Smooth muscle cell of the brain vasculature (primary cell): ENCODE measurements around the gene BMS1.
"Not testable (repeated sequence)": the region's sequence is repeated elsewhere in the genome, so short reads cannot be mapped to it uniquely, and the experiment has no call there.

Experiments
- DNase-seq: peaks from one replicate; pipeline ENCODE4 v3.0.0-alpha.2; 2012; ENCODE audit warnings: low read depth, low spot score

Gene BMS1, protein sequence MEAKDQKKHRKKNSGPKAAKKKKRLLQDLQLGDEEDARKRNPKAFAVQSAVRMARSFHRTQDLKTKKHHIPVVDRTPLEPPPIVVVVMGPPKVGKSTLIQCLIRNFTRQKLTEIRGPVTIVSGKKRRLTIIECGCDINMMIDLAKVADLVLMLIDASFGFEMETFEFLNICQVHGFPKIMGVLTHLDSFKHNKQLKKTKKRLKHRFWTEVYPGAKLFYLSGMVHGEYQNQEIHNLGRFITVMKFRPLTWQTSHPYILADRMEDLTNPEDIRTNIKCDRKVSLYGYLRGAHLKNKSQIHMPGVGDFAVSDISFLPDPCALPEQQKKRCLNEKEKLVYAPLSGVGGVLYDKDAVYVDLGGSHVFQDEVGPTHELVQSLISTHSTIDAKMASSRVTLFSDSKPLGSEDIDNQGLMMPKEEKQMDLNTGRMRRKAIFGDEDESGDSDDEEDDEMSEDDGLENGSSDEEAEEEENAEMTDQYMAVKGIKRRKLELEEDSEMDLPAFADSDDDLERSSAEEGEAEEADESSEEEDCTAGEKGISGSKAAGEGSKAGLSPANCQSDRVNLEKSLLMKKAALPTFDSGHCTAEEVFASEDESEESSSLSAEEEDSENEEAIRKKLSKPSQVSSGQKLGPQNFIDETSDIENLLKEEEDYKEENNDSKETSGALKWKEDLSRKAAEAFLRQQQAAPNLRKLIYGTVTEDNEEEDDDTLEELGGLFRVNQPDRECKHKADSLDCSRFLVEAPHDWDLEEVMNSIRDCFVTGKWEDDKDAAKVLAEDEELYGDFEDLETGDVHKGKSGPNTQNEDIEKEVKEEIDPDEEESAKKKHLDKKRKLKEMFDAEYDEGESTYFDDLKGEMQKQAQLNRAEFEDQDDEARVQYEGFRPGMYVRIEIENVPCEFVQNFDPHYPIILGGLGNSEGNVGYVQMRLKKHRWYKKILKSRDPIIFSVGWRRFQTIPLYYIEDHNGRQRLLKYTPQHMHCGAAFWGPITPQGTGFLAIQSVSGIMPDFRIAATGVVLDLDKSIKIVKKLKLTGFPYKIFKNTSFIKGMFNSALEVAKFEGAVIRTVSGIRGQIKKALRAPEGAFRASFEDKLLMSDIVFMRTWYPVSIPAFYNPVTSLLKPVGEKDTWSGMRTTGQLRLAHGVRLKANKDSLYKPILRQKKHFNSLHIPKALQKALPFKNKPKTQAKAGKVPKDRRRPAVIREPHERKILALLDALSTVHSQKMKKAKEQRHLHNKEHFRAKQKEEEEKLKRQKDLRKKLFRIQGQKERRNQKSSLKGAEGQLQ

DNA sequence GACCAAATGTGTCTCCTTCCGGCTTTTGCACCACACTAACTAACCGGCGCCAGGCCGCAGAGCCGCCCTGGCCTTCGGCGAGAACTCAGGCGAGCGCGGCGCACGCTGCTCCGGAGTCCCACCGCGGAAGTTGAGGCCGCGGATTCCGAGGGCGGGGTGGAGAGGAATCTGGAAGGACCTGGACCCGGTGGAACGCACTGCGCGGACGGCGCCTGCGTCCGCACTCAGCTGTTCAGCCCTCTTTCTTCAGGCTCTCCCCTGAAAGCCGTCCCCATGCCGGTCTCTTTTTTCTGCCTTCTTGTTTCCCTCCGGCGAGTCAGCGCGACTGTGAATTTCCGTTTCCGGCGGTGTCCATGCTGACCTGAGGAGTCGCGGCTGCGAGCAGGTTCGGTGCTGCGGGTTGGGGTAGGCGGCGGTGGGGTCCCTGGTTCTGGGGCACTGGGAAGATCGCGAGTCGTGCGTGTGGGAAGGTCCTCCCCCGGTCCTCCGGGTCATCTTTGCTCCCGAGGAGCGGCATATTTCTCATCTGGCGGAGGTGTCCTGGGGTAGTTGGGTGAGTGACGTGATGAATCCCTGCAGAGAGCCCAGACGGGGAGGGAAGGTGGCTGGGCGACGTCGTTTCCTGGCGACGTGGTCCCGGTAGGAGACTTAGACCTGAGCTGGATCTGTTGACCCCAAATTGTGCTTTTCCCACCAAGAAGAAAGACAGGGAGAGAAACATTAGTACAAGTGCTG, at the start of gene BMS1:
TSS of gene BMS1 (plus strand) at position 350 of the 735 bp plus-strand sequence. CDS start 1,600 bp downstream, outside the sequence.
- peak; percentile 88 for DNase-seq

DNA sequence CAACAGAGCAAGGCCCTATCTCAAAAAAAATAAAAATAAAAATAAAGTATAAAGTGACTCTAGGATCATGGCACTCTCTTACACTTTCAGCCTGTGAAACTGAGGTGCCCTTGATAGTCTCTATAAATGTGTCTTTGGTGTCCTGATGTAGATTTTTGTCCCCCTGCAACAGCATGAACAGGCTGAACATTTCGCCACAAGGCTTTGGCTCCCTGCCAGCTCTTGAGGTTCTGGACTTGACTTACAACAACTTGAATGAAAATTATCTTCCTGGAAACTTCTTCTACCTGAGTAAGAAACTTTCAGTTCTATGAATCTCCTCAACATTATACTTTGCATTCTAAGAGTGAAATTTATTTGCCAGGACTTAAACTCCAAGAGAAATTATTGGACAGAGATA, 48.1 kb upstream of the BMS1 start:
- DNase-seq: no peak

DNA sequence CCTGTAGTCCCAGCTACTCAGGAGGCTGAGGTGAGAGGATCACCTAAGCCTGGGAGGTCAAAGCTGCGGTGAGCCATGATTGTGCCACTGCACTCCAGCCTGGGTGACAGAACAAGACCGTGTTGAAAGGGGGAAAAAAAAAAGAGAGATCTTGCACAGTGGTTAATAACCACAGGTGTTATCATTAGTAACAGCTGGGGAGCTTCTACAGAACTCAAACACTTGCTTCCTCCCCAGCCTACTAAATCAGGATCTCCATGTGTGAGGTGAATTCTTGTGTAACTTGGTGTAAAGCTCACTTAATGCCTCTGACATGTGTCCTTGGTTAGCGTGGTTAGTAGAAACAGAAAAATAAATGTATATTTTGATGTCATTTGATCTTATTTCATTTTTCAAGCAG, 43.9 kb upstream of the BMS1 start:
- DNase-seq: no peak

DNA sequence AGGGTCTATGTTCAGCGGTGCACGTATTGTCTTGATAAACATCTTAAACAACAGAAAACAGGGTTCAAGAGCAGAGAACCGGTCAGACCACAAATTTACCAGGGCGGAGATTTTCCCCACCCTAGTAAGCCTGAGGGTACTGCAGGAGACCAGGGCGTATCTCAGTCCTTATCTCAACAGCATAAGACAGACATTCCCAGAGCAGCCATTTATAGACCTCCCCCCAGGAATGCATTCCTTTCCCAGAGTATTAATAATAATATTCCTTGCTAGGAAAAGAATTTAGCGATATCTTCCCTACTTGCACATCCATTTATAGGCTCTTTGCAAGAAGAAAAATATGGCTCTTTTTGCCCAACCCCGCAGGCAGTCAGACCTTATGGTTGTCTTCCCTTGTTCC, 41.1 kb upstream of the BMS1 start:
- DNase-seq: not testable (repeated sequence)

DNA sequence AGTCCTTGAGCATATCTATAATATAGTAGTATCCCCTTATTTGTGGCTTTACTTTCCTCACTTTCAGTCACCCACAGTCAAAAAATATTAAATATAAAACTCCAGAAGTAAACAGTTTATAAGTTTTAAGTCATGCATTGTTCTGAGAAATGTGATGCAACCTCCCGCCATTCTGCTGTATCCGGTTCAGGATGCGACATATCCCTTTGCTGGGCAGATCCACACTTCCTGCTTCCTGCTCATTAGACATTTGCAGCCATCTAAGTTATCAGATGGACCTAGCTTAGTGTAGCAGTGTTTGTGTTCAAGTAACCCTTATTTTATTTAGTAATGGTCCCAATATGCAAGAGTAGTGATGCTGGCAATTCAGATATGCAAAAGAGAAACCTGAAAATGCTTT, 38.9 kb upstream of the BMS1 start:
- no peak for DNase-seq

DNA sequence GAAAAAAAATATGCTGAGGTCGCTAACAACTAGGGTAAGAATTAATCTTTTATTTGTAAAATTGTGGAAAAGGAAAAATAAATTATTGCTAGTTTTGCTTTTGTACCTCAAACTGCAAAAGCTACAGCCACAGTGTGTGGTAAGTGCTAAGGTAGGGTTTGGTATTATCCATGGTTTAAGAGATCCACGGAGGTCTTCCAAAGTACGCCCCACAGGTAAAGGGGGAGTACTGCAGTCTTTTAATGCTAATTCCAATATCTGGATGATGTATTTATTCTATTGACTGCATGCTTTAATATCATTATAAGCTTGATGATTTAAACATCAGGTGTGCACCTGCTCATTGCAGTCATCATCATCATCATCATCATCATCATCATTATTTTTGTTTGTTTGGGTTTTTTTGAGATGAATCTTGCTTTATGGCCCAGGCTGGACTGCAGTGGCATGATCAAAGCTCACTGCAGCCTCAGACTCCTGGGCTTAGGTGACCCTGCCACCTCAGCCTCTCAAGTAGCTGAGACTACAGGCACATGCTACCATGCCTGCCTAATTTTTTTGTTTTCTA, 38.4 kb upstream of the BMS1 start:
- DNase-seq: no peak

DNA sequence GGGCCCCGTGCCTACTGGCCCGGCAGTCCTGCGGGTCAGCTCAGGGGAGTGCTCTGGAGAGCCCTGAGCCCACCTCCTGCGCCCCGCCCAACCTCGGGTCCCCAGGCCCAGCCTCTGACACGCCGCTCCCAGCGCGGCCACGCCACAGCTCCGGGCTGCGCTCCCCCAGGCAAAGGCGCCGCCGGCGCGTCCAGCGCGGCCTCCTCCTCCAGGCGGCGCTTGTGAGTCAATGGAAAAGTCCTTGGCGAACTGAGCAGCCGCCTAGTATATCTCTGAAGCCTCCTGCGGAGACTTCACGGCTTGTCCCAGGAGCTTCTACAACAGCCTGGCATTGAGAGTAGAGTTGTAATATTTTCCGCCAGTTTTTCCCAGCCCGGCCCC, 29.5 kb upstream of the BMS1 start:
- DNase-seq: peak; percentile 28

DNA sequence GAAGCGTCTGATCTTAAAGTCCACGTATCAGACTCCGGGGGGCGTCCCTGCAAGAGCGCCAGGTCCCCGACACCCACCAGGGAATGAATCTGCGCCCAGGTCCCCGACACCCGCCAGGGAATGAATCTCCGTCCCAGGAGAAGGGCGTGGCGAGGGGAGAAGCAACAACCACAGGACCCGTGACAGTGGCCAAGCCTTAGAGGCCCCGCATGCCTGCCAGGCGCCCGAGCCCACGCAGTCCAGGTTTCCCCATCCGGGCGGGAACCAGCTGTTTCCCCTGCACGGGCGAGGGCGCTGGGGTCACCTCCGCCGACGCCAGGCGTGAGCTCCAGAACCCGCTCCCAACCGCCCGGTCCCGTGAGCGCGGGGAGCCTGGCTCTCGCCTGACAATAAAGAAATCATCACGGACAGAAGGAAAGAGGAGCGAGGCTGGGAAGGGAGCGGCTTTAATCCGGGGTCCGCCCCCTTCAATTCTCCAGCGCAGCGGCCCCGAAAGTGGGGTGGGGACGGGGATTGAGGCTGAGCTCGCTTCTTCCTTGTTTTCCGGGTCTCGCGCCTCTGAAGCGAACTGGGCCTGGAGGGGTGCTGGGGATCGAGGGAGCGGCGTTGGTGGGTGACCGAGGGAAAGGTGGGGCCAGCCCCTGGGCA, 29.0 kb upstream of the BMS1 start:
- DNase-seq: no peak

DNA sequence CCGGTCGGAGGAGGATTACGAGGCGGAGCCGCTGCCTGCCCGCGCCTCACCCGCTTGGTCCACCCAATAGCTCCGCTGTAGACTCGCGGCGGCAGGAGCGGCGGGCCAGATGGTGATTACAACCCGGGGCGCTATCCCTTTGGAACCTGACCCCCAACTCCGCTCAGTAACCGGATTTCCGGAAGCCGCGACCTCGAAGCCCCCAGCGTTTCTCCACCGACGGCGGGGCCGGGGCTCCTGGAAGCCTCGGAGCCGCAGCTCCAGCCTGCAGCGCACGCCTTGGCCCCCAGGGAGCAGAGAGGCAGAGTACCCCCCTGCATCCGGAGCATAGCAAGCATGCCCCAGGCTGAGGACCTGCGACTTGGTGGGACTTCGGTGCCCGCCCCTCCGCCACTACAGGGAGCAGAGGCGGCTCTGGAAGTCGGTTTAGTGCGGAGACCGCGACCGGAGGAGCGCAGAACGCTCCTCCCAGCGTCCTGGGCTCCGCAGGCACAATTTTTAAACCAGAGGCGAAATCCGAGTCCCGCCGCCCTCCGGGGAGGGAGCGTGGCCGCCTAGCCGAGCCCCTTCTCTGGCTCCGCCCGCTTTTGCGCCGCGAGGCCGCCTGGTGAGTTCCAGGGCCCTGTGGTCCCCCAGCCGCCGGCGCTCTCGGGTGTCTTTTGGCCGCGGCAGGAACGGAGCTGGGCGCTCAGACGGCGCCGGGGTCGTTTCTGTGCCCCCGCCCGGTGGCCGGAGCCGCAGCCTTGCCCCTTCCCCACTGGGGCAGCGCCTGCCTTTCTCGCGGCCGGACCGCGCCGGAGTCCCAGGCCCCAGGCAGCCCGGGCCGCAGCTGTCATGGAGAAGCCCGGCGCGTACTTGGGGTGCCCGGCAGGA, 28.2 kb upstream of the BMS1 start:
- no peak for DNase-seq

DNA sequence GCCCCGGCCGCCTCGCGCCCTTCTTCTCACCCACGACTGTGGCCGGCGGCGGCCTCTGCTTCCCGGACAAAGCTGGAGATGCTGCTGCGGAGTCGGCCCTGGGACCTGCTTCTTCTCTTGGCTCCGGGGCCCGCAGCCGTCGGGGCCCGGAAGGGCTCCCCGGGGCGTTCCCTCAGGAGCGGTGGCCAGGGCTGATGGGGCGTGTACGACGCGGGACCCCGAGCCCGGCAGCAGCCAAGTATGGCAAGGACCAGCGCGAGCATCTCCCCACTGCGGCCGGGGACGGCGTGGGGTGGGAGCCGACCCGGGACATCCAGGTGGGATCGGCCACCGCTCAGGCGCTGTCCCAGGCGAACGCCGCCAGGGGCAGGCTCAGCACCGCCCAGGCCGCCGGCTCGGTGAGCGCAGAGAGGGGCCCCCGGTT, 27.6 kb upstream of the BMS1 start:
- DNase-seq: no peak

DNA sequence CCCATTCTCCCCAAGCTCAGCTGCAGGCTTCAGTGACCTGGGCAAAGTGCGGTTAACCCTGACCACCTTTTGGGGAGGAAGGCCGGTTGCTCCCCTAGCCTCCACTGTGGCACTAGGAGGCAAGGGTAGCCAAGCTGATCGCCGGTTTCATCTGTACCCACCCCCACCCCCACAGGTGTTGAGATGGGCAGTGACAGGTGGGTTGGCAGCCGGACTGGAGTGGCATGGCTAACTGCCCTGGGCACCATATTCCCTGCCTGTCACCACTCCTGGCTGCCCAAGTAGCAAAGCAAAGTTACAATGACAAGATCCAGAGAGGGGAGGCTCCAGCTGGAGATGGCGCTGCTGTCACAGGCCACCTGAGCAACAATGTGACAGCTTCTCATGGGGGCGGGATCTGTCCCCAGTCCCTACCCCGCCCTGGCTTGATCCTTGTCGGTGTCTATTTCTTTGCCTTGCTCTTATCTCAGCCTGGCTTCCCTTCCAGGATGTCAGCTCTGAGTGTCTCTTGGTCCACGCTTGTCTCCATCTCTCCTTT, 27.0 kb upstream of the BMS1 start:
- DNase-seq: no peak

DNA sequence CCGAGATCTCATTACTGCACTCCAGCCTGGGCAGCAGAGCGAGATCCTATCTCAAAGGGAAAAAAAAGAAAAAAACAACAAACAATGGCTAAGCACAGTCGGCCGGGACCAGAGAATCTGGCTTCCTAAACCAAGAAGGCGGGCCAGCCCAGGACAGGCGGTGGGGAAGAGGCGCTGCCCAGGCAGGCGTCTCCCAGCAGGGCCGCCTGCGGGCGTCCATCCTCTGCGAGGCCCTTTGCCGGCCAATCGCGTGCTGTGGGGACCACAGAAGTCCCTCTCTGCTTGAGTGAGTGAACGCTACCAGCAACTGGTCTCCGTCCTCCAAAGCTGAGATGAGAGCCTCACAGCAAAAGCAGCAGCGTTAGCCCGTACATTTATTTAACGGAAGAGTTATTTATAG, 14.7 kb upstream of the BMS1 start:
- no peak for DNase-seq

DNA sequence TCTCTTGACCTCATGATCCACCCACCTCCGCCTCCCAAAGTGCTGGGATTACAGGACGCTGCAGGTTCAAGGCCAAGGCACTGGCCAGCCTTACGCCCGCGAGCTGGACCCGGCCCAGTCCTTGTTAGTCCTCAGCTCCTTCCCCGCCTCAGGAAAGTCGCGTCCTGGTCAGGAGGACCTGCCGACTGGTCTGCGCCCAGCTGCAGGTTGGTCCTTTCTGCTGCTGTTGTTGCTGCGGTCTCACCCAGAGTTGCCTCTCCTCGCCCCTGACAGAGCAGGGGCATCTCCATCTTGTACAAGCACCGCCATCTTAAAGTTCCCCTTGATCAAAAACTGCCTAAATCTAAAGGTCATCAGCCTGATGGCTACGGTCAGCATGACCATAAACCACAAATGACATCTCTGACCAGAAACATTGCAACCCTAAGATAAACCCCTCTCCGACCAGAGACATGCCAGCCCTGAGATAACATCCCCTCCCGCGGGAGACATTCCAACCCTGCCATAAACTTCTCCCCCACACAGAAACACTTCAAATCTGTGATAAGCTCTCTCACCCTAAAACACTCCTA, 13.9 kb upstream of the BMS1 start:
- no peak for DNase-seq

DNA sequence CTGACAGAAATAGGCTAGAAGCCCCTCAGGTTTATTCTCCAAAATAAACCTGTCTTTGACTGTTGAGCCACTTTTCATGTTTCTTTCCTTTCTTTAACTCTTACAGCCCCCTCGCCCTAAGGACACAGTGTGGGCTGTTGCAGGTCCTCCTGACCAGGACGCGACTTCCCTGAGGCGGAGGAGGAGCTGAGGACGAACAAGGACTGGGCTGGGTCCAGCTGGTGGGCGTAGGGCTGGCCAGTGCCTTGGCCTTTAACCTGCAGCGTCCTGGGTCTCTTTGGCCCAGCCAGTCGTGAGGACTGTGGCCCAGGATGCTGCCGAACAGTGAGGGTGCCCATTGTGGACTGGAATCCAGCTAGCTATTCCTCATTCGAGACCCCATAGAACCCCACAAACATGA, 13.4 kb upstream of the BMS1 start:
- no peak for DNase-seq

DNA sequence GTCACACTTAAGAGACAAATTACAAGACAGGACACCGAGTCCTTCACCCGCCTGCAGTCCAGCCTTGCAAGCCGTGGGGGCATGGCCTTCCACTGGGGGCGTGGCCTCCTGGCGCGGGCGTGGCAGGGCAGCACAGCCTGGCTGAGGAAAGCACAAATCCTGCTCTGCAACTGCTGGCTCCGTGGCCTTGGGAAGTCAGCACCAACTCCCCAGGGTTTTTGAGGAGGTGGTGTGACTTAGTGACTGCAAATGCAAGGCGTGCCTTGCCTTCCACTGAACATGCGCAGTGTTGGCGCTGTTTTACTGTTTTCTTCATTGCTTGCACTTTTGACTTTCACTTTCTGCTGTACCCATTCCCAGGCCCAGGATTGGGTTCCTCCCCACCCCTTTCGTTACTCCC, 12.9 kb upstream of the BMS1 start:
- DNase-seq: no peak

DNA sequence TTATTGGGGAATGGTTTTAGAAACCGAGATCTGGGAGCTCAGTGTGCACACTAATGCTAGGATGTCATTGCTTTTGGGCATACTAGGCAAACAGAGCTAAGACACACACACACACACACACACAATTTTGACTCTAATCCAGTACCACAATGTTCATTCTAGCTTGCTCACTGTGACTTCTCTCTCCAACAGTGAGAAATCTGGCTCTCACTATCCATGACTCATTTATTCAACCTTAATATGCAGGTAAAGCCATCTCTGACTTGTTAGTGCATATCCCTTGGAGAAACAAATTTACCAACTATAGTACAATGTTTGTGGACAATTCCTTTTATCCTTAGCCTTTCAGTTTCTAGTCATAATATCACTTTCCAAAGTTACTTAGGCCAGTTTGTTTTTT, 5.9 kb upstream of the BMS1 start:
- no peak for DNase-seq

DNA sequence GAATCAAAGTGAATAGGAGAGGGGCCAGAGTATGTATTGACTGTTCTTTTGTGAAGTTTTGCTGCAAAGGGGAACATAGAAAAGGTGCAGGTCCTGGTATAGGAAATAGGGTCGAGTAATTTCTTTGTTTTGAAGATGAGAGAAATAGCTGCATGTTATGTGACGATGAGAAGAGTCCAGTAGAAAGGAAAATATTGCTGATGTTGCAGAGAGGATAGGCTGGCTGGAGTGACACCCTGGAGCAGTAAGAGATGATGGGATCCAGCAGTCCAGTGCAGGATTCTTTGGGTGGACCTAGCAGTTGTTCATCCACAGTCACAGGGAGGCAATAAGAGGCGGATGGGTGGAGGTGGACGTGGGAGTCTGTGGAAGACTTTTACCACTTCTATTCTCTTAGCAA, 2.1 kb upstream of the BMS1 start:
- DNase-seq: no peak

DNA sequence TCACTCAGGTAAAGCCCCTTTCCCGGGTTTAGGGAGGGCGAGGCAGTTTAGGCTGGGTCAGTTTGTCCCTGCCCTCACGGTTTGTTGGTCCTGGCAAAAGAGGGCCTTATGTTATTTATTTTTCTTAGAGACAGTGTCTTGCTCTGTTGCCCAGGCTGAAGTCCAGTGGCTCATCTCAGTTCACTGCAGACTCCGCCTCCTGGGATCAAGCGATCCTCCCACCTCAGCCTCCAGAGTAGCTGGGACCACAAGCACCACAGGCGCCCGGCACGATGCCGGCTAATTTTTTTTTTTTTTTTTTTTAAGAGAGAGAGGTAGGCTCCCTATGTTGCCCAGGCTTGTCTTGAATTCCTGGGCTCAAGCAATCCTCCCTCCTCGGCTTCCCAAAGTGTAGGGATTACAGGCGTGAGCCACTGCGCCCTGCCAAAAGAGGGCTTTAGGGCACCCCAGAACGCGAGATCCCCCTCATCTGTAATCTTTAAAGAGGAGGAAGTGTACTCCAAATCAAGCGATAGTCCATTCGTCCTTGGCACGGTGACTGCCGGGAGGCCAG, 626 bp upstream of the BMS1 start:
- no peak for DNase-seq

DNA sequence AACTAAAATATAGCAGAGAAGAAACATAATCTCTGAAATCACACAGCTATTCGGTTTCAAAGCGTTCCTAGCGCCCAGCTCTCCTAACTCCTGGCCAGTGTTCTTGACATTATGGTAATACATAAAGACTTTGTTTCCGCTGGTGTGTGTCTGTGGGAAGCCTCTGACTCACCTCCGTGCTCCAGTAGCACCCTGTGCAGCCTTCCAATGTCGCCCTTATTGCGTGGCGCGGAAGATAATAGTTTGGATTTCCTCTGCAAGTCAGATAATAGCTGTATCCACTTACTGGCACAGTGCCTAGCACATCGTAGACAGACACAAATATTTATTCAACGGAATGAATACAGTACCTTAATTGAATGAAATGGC, 570 bp downstream of the BMS1 start:
- DNase-seq: peak; percentile 9
